ENCODE data around the gene CTNNA3. TPM values are rescaled to one million over a fixed set of nuclear protein-coding genes. Genes with fewer than 3 reads are reported as not detected.

Gene CTNNA3
- total RNA-seq, 1 donor from 2014 or later, result 0.92 TPM

DNA sequence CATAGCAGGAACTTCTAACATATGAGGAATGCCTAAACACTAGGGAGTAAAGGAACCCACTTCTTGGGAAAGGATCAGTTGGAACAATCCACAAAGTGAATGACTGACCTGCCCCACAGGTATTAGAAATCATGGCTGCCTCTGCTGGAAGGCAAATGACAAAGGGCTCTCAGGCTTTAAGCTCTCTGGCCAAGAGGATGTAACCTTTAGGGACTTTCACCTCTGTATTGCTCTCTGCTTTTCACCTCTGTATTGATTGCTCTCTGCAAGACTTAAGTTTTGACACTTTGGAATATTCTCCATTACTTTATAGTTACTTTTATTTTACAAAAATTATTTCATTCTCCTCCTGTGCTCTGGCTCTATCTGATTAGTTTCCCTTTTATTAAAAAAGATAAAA lies 522.2 kb downstream of the CTNNA3 start:
- Mint-ChIP-seq H3K9me3 (ENCODE audit: low read depth) (peaks cover 14% of the 10 kb centered on the region), H3K4me3 (ENCODE audit: unreplicated experiment) (no peak overlapping the region), H3K27me3 (ENCODE audit: low read depth) (peaks cover 3% of the 10 kb centered on the region), H3K36me3 (ENCODE audit: low read depth) (no peaks in the 10 kb centered on the region), H3K4me1 (ENCODE audit: low read depth) (no peaks in the 10 kb centered on the region), H3K27ac (ENCODE audit: unreplicated experiment) (no peak overlapping the region)
- TF ChIP-seq, protein P1, sequence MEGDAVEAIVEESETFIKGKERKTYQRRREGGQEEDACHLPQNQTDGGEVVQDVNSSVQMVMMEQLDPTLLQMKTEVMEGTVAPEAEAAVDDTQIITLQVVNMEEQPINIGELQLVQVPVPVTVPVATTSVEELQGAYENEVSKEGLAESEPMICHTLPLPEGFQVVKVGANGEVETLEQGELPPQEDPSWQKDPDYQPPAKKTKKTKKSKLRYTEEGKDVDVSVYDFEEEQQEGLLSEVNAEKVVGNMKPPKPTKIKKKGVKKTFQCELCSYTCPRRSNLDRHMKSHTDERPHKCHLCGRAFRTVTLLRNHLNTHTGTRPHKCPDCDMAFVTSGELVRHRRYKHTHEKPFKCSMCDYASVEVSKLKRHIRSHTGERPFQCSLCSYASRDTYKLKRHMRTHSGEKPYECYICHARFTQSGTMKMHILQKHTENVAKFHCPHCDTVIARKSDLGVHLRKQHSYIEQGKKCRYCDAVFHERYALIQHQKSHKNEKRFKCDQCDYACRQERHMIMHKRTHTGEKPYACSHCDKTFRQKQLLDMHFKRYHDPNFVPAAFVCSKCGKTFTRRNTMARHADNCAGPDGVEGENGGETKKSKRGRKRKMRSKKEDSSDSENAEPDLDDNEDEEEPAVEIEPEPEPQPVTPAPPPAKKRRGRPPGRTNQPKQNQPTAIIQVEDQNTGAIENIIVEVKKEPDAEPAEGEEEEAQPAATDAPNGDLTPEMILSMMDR (IDR thresholded peaks at IDR 0.05), result no peak
- DNase-seq (ENCODE audit: low spot score), result no peak

DNA sequence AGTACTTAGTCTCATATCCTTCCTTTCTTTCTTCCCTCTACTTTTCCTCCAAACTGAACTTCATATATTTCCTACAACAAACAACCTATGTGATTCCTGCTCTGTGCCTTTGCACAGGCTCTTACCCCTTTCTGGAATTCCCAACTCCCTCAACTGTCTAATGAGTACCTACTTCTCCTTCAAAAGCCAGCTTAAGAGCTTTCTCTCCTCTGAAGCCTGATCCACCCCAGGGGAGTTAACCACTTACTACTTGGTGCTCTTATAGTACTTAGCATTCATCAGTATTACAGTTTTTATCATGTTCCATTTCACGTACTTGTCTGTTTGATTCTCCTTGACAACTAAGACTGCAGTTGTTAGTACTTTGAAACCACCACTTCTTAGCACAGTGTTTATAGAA lies 524.0 kb downstream of the CTNNA3 start:
- Mint-ChIP-seq H3K9me3 (ENCODE audit: low read depth) (peaks cover 22% of the 10 kb centered on the region), H3K4me1 (ENCODE audit: low read depth) (no peaks in the 10 kb centered on the region), H3K27ac (ENCODE audit: unreplicated experiment) (no peak overlapping the region), H3K4me3 (ENCODE audit: unreplicated experiment) (no peak overlapping the region), H3K36me3 (ENCODE audit: low read depth) (peaks cover 3% of the 10 kb centered on the region), H3K27me3 (ENCODE audit: low read depth) (peaks cover 3% of the 10 kb centered on the region)
- TF ChIP-seq, protein P1 (IDR thresholded peaks at IDR 0.05), result no peak
- DNase-seq (ENCODE audit: low spot score), result no peak

DNA sequence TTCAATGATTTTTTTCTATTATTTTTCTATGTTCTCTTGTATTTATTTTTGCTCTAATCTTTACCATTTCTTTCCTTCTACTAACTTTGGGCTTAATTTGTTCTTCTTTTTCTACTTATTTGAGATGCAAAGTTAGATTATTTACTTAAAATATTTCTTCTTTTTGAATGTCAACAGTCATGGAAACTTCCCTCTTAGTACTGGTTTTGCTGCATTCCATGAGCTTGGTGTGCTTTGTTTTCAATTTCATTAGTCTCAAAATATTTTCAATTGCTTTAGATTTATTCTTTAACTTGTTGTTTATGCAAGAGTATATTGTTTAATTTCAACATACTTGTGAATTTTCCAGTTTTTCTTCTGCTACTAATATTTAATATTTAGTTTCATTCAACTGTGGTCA lies 539.8 kb downstream of the CTNNA3 start:
- no peak overlapping the region for H3K4me3 Mint-ChIP-seq (ENCODE audit: unreplicated experiment)
- no peak overlapping the region for H3K27ac Mint-ChIP-seq (ENCODE audit: unreplicated experiment)
- peaks cover 2% of the 10 kb centered on the region for H3K27me3 Mint-ChIP-seq (ENCODE audit: low read depth)
- TF ChIP-seq, protein P1 (IDR thresholded peaks at IDR 0.05), result no peak
- H3K36me3 Mint-ChIP-seq (ENCODE audit: low read depth), result no peaks in the 10 kb centered on the region
- no peak for DNase-seq (ENCODE audit: low spot score)
- H3K4me1 Mint-ChIP-seq (ENCODE audit: low read depth), result no peaks in the 10 kb centered on the region
- H3K9me3 Mint-ChIP-seq (ENCODE audit: low read depth), result peaks cover 17% of the 10 kb centered on the region

DNA sequence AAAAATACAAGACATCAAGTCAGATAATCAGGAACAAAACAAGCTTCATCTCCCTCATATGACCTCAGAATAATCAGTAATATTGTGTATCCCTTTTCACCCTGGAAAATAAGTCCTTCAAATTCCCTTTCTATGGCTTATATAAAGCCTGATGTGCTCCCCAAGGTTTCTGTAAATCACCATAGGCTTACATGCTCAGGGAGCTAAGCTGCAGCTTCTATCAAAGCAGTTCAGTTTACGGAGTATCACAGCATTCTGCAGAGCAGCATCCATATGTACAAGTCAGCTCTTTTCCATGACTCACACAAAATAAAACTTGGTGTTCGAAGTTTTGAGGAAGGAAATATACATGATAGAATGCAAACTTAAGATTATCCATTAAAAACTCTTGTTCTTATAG lies 544.5 kb downstream of the CTNNA3 start:
- no peak for DNase-seq (ENCODE audit: low spot score)
- Mint-ChIP-seq H3K36me3 (ENCODE audit: low read depth) (no peaks in the 10 kb centered on the region), H3K4me1 (ENCODE audit: low read depth) (no peaks in the 10 kb centered on the region), H3K27ac (ENCODE audit: unreplicated experiment) (no peak overlapping the region), H3K27me3 (ENCODE audit: low read depth) (no peaks in the 10 kb centered on the region), H3K9me3 (ENCODE audit: low read depth) (no peaks in the 10 kb centered on the region), H3K4me3 (ENCODE audit: unreplicated experiment) (no peak overlapping the region)
- TF ChIP-seq, protein P1 (IDR thresholded peaks at IDR 0.05), result no peak

DNA sequence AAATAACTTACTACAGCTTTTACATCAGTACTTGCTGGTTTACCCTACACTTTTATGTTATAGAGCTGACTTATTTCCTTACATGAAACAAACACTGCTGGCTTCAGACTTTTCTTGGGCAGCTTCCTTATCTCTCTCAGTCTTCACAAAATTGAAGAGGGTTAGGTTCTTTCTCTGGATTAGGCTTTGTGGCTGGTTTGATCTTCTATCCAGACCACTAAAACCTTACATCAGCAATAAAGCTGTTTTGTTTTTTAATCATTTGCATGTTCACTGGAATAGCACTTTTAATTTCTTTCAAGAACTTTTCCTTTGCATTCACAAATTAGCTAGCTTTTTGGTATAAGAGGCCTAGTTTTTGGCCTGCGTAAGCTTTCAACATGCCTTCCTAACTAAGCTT lies 551.5 kb downstream of the CTNNA3 start:
- Mint-ChIP-seq H3K9me3 (ENCODE audit: low read depth) (peaks cover 5% of the 10 kb centered on the region), H3K4me1 (ENCODE audit: low read depth) (peaks cover 7% of the 10 kb centered on the region), H3K36me3 (ENCODE audit: low read depth) (peaks cover 2% of the 10 kb centered on the region), H3K27me3 (ENCODE audit: low read depth) (no peaks in the 10 kb centered on the region), H3K4me3 (ENCODE audit: unreplicated experiment) (no peak overlapping the region), H3K27ac (ENCODE audit: unreplicated experiment) (no peak overlapping the region)
- TF ChIP-seq, protein P1 (IDR thresholded peaks at IDR 0.05), result no peak
- no peak for DNase-seq (ENCODE audit: low spot score)
